Measurements from ENCODE around the gene MID2.
"Not testable (repeated sequence)": the region's sequence is repeated elsewhere in the genome, so short reads cannot be mapped to it uniquely, and the experiment has no call there.

The MID2 gene

DNA sequence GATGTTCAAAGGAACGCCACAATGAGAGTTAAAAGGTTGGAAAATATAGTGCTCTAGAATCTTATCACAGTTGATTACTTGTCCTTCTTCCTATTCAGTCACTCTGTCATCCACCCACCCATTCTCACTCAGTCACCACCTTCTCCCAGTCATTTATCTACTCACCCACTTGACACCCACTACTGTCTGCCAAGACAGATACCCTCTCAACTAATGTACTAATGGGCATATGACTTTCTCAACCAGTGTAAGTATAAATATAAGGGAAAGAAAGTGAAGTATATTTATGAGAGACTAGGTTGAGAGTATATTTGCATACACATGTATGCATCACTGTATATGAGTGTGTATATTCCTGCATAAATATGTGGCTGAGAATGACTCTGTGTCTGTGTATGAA lies 20.0 kb downstream of the MID2 start:
- no peak for FAIRE-seq

- FAIRE-seq: no peak
These were observed 22.9 kb downstream of the MID2 start for GRCh38 chrX:107848591-107848990.

- FAIRE-seq: no peak
These were observed 24.2 kb downstream of the MID2 start for GRCh38 chrX:107849747-107850421.

- peak; percentile 65 for FAIRE-seq
These were observed 24.7 kb downstream of the MID2 start for GRCh38 chrX:107850422-107850765.

DNA sequence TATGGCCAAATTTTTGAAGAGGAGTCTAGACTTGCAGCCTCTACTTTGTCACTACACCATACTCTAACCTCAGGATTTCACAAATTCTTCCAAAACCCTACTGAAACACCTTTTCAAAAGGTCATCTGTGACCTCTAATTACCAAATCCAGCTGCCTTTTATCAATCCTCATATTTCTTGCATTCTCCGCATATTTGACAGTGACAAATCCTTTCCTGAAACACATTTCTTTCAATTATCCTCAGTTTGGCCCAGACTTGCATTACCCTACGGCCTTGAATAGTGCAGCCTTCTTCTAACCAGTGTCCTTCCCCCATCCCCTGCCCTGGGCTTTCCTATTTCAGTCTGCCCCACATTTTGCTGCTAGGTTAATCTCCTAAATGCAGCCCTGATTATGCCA lies 25.5 kb downstream of the MID2 start:
- FAIRE-seq: no peak

- FAIRE-seq: not testable (repeated sequence)
These were observed 26.0 kb downstream of the MID2 start for GRCh38 chrX:107851665-107852064.

- FAIRE-seq: peak; percentile 47
These were observed 30.6 kb downstream of the MID2 start for GRCh38 chrX:107856289-107856688.

GRCh38 chrX:107857041-107857440 lies 31.4 kb downstream of the MID2 start:
- FAIRE-seq: not testable (repeated sequence)

- FAIRE-seq: no peak
These were observed 32.2 kb downstream of the MID2 start for GRCh38 chrX:107857837-107858236.

GRCh38 chrX:107861056-107861455 lies 35.4 kb downstream of the MID2 start:
- no peak for FAIRE-seq

DNA sequence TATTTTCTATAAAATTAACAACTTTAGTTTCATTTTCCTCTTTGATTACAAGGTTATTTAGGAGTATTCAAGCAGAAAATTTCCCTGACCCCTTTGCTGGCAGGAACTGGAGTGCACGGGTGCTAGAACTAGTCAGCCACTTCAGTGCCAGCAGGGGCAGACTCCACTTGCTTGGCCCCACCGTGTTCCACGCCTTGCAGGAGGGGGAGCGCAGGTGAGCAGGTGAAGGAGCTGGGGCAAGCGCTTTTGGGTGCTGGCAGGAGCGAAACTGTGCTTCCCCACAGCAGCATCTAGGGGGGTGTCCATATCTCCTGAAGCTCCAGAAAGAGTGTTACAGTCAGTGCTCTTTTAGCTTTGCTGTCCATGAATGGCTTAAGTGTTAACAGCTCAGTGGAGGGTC lies 45.5 kb downstream of the MID2 start:
- no peak for FAIRE-seq

GRCh38 chrX:107878106-107878505 lies 52.4 kb downstream of the MID2 start:
- no peak for FAIRE-seq

- no peak for FAIRE-seq
These were observed 54.5 kb downstream of the MID2 start for GRCh38 chrX:107880054-107880610.

- FAIRE-seq: no peak
These were observed 68.4 kb downstream of the MID2 start for GRCh38 chrX:107894038-107894437.

- FAIRE-seq: no peak
These were observed 77.1 kb downstream of the MID2 start for GRCh38 chrX:107902721-107903120.

GRCh38 chrX:107905366-107905765 lies 79.7 kb downstream of the MID2 start:
- FAIRE-seq: no peak

DNA sequence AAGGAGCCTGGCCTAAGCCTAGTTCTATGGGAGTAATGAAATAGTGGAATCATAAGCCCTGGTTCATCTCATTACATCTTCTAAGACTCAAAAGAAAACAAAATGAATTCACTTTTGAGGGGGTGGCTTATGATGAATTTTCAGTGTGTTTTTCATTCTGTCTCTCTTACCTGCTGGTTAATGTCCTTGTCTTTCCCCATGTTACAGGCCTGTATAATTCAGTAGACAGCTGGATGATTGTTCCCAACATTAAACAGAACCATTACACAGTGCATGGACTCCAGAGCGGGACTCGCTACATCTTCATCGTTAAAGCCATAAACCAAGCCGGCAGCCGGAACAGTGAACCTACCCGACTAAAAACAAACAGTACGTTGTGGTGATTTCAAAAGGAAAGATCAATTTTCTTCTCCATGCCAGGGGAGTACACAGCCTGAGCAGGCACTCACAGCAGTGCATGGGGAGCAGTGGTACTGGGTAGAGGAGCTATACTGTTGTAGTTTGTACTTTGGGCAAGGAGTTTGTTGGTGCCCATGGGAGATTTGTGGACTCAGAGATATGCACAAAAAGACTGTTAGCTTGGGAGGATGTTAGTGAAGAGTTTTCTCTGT lies 98.6 kb downstream of the MID2 start:
- FAIRE-seq: no peak

GRCh38 chrX:107934262-107934661 lies 108.6 kb downstream of the MID2 start:
- FAIRE-seq: no peak

DNA sequence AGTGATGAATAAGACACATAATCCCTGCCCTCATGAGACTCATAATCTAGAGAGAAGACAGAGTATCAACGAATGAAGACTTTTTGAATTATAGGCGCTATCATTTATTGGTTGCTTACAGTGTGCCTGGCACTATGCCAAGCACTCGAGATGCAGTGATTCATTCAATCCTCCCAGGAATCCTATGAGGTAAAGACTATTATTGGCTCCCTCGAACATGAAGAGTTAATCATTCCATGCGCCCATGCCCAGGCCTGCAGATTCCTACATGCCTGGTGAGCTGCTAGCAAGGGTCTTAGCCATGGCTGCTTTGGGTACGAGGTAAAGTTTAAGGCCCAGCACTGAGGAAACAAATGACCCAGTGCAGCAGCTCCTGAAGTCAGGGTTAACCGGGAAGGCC lies 109.5 kb downstream of the MID2 start:
- FAIRE-seq: no peak

GRCh38 chrX:107935664-107936433 lies 110.2 kb downstream of the MID2 start:
- no peak for FAIRE-seq

GRCh38 chrX:107936434-107936730 lies 110.7 kb downstream of the MID2 start:
- FAIRE-seq: no peak

DNA sequence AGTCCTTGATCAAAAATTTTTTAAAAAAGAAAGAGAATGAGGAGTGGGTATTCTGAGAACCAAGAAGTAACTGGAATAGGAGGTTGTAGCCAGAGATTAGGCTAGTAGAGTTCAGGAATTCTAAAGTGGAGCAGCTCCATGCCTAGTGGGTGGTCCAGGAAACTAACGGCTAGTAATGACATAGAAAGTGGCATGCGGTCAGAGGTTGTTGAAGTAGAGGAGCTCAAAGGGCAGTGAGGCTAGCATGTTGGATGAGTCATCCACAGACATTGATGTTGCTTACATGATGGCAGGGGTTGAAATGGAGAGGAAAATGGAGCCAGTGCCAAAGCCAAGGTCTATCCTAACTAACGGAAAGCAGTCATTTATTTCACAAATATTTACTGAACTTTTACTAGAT lies 114.4 kb downstream of the MID2 start:
- FAIRE-seq: no peak

DNA sequence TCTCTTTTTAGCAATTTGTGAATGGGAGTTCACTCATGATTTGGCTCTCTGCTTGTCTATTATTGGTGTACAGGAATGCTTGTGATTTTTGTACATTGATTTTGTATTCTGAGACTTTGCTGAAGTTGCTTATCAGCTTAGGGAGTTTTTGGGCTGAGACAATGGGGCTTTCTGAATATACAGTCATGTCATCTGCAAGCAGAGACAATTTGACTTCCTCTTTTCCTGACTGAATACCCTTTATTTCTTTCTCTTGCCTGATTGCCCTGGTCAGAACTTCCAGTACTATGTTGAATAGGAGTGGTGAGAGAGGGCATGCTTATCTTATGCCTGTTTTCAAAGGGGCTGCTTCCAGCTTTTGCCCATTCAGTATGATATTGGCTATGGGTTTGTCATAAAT lies 129.7 kb downstream of the MID2 start:
- FAIRE-seq: not testable (repeated sequence)

DNA sequence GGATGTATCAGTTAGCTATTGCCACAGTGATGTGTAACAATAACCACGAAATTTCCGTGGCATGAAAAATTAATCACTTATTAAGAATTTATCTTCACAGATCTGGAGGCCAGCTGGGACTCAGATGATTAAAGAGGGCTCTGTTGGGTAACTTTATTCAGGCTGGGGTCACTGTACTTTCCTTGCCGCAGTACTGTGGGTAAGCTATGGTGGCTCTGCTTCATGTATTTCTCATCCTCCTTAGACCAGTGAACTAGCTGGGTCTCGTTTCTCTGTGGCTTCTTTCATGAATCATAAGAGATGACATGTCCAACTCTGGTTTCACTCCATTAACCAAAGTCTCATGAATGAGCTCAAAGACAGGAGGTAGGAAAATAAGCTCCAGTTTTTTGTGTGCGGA lies 143.0 kb downstream of the MID2 start:
- FAIRE-seq: no peak
